ENCODE results near the gene IER3IP1.

DNA sequence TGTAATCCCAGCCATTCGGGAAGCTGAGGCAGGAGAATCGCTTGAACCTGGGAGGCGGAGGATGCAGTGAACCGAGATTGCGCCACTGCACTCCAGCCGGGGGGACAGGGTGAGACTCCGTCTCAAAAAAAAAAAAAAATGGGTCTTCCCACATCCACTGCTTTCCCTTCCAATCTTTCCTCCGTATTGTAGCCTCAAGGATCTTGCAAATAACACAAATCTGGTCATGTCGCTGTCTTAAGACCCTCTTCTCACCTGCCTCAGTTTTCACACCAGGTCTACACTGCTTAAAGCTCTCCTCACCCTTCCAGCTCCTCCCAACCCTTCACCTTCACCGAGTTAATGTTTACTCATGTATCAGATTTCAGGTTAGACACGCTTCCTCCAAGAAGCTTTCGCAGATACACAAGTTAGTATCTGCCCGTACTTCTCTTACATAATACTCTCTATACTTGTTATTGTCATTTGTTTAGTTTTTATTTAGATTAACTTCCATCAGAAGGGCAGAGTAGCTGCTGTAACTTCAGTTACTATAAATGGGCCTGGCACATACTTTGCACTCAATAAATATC lies 1.5 kb downstream of the IER3IP1 start:
- TF ChIP-seq CTCF (IDR thresholded peaks at IDR 0.05) (no peak), POLR2A (IDR thresholded peaks at IDR 0.05) (no peak)
